Mucosa of descending colon (tissue), 3 donors: ENCODE measurements around the gene ETV3L. TPM values are rescaled to one million over a fixed set of nuclear protein-coding genes. Genes with fewer than 3 reads are reported as not detected.
A peak's percentile ranks its signal among the peaks of the same experiment; 100 is the strongest.

Experiments used
- ATAC-seq: fragments of 200-7000 bp; cut with Tn5 transposase; one replicate; pipeline ENCODE4 v1.9.1; 2020; ENCODE audit warnings: mild to moderate bottlenecking, moderate library complexity
- DNase-seq, 3 donors: peaks; one replicate each; pipeline ENCODE4 v3.0.0-alpha.2; 2020
- H3K36me3 ChIP-seq: fragments of 200-600 bp; one replicate; pipeline ENCODE4 v1.8.0; 2021; ENCODE audit warnings: low read depth, mild to moderate bottlenecking
- H3K4me1 ChIP-seq: fragments of 200-600 bp; one replicate; pipeline ENCODE4 v1.8.0; 2021; ENCODE audit warnings: low read depth, mild to moderate bottlenecking
- H3K4me3 ChIP-seq: fragments of 200-600 bp; one replicate; pipeline ENCODE4 v1.8.0; 2021; ENCODE audit warnings: mild to moderate bottlenecking
- H3K9me3 ChIP-seq: fragments of 200-600 bp; one replicate; pipeline ENCODE4 v1.8.0; 2021; ENCODE audit warnings: mild to moderate bottlenecking
- intact Hi-C, 2 donors: fragments of 100-400 bp; cut with DNase I in 1 of 2; cut with micrococcal nuclease in 1 of 2; formaldehyde crosslinking; loops; one replicate each; pipeline versions ENCODE4 v1.11.0 to v1.11.1; 2022; cut with DNase I, micrococcal nuclease
- total RNA-seq, 3 donors: library from RNA; stranded (reverse); fragmentation: NEBNext Ultra II Directional in 2 of 3; extraction: Animal tissue kit (Norgen Biotek cat#: 25700) in 2 of 3; gene quantifications; one replicate each; pipeline versions ENCODE4 v1.2.1 to v1.2.4, GENCODE V29; 2021 to 2023
- TF ChIP-seq, protein P1 (sequence below): fragments of 200-600 bp; IDR thresholded peaks from one replicate; pipeline ENCODE4 v1.8.0; 2022; ENCODE audit warnings: antibody characterized with exemption, mild to moderate bottlenecking
- donor health status: DM: no; HTN: no; CAD: no; lungs with moderate emphysema.
- donor health status: DM: no; HTN: no; CAD: no.
- donor health status: DM: no; HTN: yes; CAD: no.

ETV3L gene
- total RNA-seq, 3 donors from 2014 or later, result not detected

DNA sequence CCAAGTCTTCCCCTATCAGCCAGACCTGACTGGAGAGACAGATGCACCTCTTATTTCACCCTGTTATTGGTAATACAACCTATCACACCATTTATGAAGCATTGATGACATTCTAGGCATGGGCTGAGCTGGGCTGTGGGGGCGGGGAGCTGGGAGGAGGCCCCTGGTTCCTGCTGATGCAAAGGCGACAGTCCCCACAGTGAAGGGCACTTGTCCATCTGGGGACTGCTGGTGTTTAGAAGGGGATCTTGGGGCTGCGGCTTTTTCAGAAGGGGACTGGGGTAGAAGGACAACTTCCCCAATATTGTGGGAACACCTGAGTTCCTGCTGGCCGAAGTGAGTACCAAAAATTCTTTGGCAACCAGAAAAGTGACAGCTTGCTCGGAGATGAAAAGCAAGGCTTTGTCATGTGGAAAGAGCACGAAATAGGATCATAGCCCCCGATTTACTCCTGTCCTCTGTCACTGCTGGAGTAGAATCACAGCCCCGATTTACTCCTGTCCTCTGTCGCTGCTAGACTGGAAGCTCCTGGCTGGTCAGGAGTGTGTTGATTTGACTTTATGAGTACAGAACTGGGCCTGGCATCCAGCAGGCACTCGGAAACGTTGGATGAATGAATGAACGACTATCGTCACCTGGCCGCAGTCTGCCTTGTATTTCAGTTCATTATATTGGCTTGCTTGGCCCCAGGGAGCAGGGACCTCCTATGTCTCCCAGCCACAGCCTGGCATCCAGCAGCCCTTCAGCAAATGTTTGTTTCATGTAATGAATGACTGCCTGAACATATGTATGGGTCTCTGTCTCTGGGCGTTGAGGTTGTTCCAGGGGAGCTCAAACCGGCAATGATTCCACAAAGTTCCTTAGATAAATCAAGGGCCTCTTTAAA, 16.5 kb upstream of the ETV3L start:
- TF ChIP-seq, protein P1, sequence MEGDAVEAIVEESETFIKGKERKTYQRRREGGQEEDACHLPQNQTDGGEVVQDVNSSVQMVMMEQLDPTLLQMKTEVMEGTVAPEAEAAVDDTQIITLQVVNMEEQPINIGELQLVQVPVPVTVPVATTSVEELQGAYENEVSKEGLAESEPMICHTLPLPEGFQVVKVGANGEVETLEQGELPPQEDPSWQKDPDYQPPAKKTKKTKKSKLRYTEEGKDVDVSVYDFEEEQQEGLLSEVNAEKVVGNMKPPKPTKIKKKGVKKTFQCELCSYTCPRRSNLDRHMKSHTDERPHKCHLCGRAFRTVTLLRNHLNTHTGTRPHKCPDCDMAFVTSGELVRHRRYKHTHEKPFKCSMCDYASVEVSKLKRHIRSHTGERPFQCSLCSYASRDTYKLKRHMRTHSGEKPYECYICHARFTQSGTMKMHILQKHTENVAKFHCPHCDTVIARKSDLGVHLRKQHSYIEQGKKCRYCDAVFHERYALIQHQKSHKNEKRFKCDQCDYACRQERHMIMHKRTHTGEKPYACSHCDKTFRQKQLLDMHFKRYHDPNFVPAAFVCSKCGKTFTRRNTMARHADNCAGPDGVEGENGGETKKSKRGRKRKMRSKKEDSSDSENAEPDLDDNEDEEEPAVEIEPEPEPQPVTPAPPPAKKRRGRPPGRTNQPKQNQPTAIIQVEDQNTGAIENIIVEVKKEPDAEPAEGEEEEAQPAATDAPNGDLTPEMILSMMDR, result no peak
- Histone ChIP-seq H3K9me3 (no peaks in the 10 kb centered on the region), H3K4me1 (no peaks in the 10 kb centered on the region), H3K4me3 (no peak overlapping the region), H3K36me3 (no peaks in the 10 kb centered on the region)
- intact Hi-C loops, result no loop called here
- ATAC-seq (no peak), DNase-seq (no peak)

DNA sequence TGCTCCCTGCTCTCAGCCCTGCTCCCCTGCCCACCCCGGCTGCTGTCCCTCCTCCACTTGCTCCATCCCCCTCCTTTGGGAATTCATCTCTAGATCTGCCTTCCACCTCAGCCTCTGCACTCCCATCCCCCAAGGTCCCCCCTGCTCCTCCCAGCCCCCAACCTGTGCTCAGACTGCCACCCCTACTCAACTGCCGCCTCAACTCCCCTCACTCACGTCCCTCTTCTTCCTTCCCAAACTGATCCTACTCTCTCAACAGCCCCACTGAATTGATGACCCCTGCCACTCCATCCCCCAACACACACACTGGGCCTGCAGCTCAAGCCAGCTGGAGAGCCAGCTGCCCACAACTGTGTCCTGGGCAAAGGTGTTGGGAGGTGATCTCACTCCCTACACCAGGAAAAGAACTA, 15.8 kb upstream of the ETV3L start:
- no peaks in the 10 kb centered on the region for H3K36me3 ChIP-seq
- ATAC-seq (no peak), DNase-seq (no peak)
- no peak overlapping the region for H3K4me3 ChIP-seq
- TF ChIP-seq, protein P1, result no peak
- intact Hi-C loops, result no loop called here
- H3K4me1 ChIP-seq, result no peaks in the 10 kb centered on the region
- H3K9me3 ChIP-seq, result no peaks in the 10 kb centered on the region

DNA sequence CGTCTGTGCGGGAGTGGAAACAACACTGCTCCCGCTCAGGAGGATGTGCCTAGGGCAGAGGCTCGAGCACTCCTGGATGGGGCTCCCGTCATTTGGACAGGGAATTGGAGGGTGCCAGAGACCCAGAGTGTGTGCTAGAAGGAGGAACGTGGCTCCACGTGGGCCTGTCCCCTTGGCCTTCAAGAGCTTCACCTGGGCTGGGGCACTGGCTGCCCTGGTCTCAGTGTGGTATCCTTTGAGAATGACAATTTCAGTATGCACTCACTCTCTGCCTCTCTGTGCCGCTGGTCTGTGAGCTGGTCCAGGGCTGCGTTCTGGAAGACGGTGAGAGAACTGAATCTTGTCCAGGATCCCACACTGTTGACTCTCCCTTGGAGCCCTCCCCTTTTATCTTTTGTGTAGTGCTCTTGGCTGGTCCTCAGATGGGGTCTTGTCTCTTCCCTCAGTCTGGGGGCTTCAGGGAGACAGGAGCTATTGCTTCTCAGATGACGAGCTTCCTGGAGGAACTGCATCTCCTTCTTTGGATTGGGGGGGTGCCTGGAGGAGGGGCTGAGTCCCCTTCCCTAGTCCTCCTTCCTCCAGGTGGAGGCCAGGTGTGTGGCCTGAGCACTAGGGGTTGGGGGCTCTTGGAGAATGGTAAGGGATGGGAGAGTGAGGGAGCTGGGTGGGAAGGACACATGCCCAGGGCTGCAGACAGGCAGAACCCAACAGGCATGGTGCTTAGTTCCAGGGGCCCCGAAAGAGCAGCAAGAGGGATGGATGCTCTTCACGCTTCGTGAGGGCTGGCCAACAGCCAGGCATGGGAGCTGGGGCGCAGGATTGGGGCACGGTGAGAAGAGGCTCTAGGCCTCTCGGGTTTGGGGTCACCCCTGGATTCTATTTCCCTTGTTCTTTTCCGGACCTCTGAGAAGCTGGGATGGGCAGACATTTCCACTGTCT, 14.8 kb upstream of the ETV3L start:
- TF ChIP-seq, protein P1, result no peak
- Histone ChIP-seq H3K4me1 (no peaks in the 10 kb centered on the region), H3K9me3 (no peaks in the 10 kb centered on the region), H3K36me3 (no peaks in the 10 kb centered on the region), H3K4me3 (no peak overlapping the region)
- no peak for DNase-seq
- intact Hi-C loops, result no loop called here
- ATAC-seq, result no peak

DNA sequence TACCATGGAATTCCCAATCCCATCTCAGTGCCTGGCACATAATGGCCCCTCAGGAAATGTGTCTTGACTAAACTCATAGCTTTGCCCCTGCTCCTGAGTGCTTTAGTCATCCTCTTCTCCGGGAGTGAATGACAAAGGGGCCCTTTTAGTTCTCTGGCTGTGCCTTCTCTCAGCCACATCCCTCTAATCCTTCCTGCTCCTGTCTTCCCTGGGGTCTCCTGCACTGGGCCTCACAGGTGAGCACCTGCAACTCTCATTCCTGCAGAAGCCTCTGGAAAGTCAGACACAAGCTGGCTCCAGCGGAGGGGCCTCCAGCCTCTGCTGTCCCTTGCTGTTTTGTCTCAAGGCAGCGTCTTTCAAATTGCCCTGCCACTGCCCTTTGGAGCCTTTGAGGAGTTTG, 14.0 kb upstream of the ETV3L start:
- Histone ChIP-seq H3K9me3 (no peaks in the 10 kb centered on the region), H3K36me3 (no peaks in the 10 kb centered on the region), H3K4me3 (no peak overlapping the region), H3K4me1 (no peaks in the 10 kb centered on the region)
- DNase-seq (no peak), ATAC-seq (no peak)
- TF ChIP-seq, protein P1, result no peak
- intact Hi-C loops, result no loop called here

DNA sequence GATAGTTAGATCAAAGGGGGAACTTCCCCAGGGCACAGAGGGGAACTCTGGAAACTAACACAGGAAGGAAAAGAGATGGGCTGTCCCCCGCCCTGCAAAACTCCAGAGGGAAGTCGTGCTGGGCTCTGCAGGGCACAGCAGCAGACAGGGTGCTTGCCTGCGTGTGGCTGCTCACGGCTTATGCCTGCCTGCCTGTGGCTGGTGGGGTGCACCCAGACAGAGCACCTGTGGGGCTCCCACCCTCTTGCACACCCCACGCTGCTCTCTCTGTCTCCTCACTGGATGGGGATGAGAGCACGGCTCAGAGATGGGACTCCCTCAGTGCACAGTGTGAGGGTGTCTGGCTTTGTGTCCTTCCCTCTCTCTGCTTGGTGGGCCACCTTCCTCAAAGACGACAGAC, 13.5 kb upstream of the ETV3L start:
- no peak for DNase-seq
- peak; percentile 21 for ATAC-seq
- Histone ChIP-seq H3K4me1 (no peaks in the 10 kb centered on the region), H3K36me3 (no peaks in the 10 kb centered on the region), H3K9me3 (no peaks in the 10 kb centered on the region), H3K4me3 (no peak overlapping the region)
- TF ChIP-seq, protein P1, result no peak
- intact Hi-C loops, result no loop called here
